HepG2 (cell line): Measurements from ENCODE around the gene GEMIN4. TPM values are rescaled to one million over a fixed set of nuclear protein-coding genes. Genes with fewer than 3 reads are reported as not detected.

ENCODE experiments used
- ATAC-seq: fragments of 200-7000 bp; cut with Tn5 transposase; 3 replicates; pipeline ENCODE4 v1.9.1; 2020; ENCODE audit warnings: mild to moderate bottlenecking, moderate library complexity
- BruUV-seq: library from RNA; stranded (reverse); fragments of 400-500 nt; replicated peaks from 2 replicates; lab custom pipeline; 2021; lab: Mats Ljungman, UMichigan
- CTCF ChIA-PET: fragments of 300-600 bp; formaldehyde crosslinking; extraction: SDS; loops from one replicate; lab custom pipeline; 2021; ENCODE audit warnings: low total read pairs, inconsistent platforms, low intra/inter-chr PET ratio; lab: Yijun Ruan, JAX
- POLR2A ChIA-PET: fragments of 350-600 bp; sonication (Branson Sonifier 250); formaldehyde crosslinking; loops from one replicate; lab custom pipeline; 2020; ENCODE audit warnings: antibody characterized with exemption, inconsistent platforms; lab: Yijun Ruan, JAX
- DNase-seq: peaks from one replicate; pipeline ENCODE4 v3.0.0-alpha.2; 2015; ENCODE audit warnings: low spot score
- FAIRE-seq: peaks from 3 replicates; lab custom pipeline; 2011; peaks lifted over from hg19 to GRCh38; lab: Jason Lieb, UNC
- H2AFZ ChIP-seq: one replicate; pipeline ENCODE4 v1.6.1; 2011; ENCODE audit warnings: low read length, inconsistent platforms
- H3K27ac ChIP-seq: fragments of 300-600 bp; 3 replicates; pipeline ENCODE4 v1.8.0; 2011; ENCODE audit warnings: mixed run types, mild to moderate bottlenecking, mixed read lengths, low read length, inconsistent platforms; ENCODE audit not compliant: insufficient read depth; ENCODE audit errors: extremely low read length
- H3K27me3 ChIP-seq, 2 experiments: fragments of 200-600 bp in 1 of 2; 2 replicates in 1 of 2; 3 replicates in 1 of 2; pipeline versions ENCODE4 v1.6.0 to v1.8.0; 2011; ENCODE audit warnings: low read length in 2 of 2, mild to moderate bottlenecking in 2 of 2, moderate library complexity in 2 of 2, inconsistent platforms in 1 of 2; ENCODE audit not compliant: insufficient read depth in 2 of 2, control insufficient read depth in 1 of 2
- H3K36me3 ChIP-seq, 2 experiments: fragments of 200-600 bp in 1 of 2; replicated peaks in 1 of 2; 2 replicates in 1 of 2; 3 replicates in 1 of 2; pipeline versions ENCODE4 v1.5.1 to v1.8.0; 2011; ENCODE audit warnings: low read length in 2 of 2, inconsistent platforms in 1 of 2; ENCODE audit not compliant: insufficient read depth in 2 of 2, control insufficient read depth in 1 of 2
- H3K4me1 ChIP-seq: 2 replicates; pipeline ENCODE4 v1.5.1; 2012; ENCODE audit warnings: low read length, inconsistent platforms; ENCODE audit not compliant: insufficient read depth
- H3K4me2 ChIP-seq: 2 replicates; pipeline ENCODE4 v1.6.0; 2011; ENCODE audit warnings: low read depth, low read length, inconsistent platforms
- H3K4me3 ChIP-seq, 3 experiments: fragments of 200-600 bp in 1 of 3; sonication (generic), shearing (Covaris generic) in 1 of 3; replicated peaks in 1 of 3; 2 replicates each; pipeline ENCODE4 v1.5.1; 2011 to 2016; ENCODE audit warnings: low read length in 3 of 3, inconsistent platforms in 2 of 3, low read depth in 2 of 3, mild to moderate bottlenecking in 2 of 3, control low read depth in 1 of 3, mixed read lengths in 1 of 3; ENCODE audit not compliant: insufficient read depth in 1 of 3
- H3K79me2 ChIP-seq: one replicate; pipeline ENCODE4 v1.6.1; 2011; ENCODE audit warnings: low read length, inconsistent platforms; ENCODE audit not compliant: insufficient read depth
- H3K9ac ChIP-seq: 2 replicates; pipeline ENCODE4 v1.6.0; 2011; ENCODE audit warnings: mild to moderate bottlenecking, low read depth, low read length, inconsistent platforms; ENCODE audit not compliant: insufficient read depth
- H3K9me3 ChIP-seq: 2 replicates; pipeline ENCODE4 v1.5.1; 2012; ENCODE audit warnings: mild to moderate bottlenecking, low read length
- H4K20me1 ChIP-seq: 2 replicates; pipeline ENCODE4 v1.6.0; 2011; ENCODE audit warnings: inconsistent platforms, mild to moderate bottlenecking, low read length, moderate library complexity; ENCODE audit not compliant: insufficient read depth
- AGO2 ChIP-seq: fragments of 200-400 bp; formaldehyde crosslinking; optimal IDR thresholded peaks from 2 replicates; pipeline ENCODE3; 2017; ENCODE audit warnings: mild to moderate bottlenecking, low read depth, low read length, moderate library complexity
- ELK4 ChIP-seq: sonication (generic); formaldehyde crosslinking; IDR thresholded peaks from 2 replicates; pipeline ENCODE4 v1.9.0; 2021; ENCODE audit warnings: missing genetic modification reagents, borderline replicate concordance
- HNF1B ChIP-seq: sonication (generic); formaldehyde crosslinking; IDR thresholded peaks from 2 replicates; pipeline ENCODE4 v1.5.1; 2020; ENCODE audit warnings: mild to moderate bottlenecking, moderate library complexity, missing genetic modification reagents
- HOXA7 ChIP-seq: sonication (generic); formaldehyde crosslinking; IDR thresholded peaks from 2 replicates; pipeline ENCODE4 v1.8.1; 2022; ENCODE audit warnings: mild to moderate bottlenecking, missing genetic modification reagents, moderate library complexity
- PBX3 ChIP-seq: sonication (generic); formaldehyde crosslinking; IDR thresholded peaks from 2 replicates; pipeline ENCODE4 v1.8.1; 2023; ENCODE audit warnings: missing genetic modification reagents, inconsistent platforms, borderline replicate concordance
- SAP130 ChIP-seq: IDR thresholded peaks from 2 replicates; pipeline ENCODE4 v1.6.1; 2016; ENCODE audit warnings: low read depth
- SMAD9 ChIP-seq: sonication (generic); formaldehyde crosslinking; IDR thresholded peaks from 2 replicates; pipeline ENCODE4 v1.5.1; 2020; ENCODE audit warnings: mild to moderate bottlenecking, missing genetic modification reagents
- TBX2 ChIP-seq: sonication (generic); formaldehyde crosslinking; IDR thresholded peaks from 2 replicates; pipeline ENCODE4 v1.5.0; 2020; ENCODE audit warnings: missing genetic modification reagents, mild to moderate bottlenecking, borderline replicate concordance
- YEATS4 ChIP-seq: sonication (generic); formaldehyde crosslinking; IDR thresholded peaks from 2 replicates; pipeline ENCODE4 v1.4.0; 2020; ENCODE audit warnings: missing genetic modification reagents, borderline replicate concordance
- ZBTB33 ChIP-seq: sonication (generic); formaldehyde crosslinking; IDR thresholded peaks from 2 replicates; pipeline ENCODE4 v1.4.0; 2020; ENCODE audit warnings: missing genetic modification reagents
- ZNF256 ChIP-seq: sonication (generic); formaldehyde crosslinking; conservative IDR thresholded peaks from 2 replicates; pipeline ENCODE4 v1.4.0; 2020; ENCODE audit warnings: missing genetic modification reagents
- ZNF317 ChIP-seq: sonication (generic); formaldehyde crosslinking; IDR thresholded peaks from 2 replicates; pipeline ENCODE4 v1.5.0; 2020; ENCODE audit warnings: mild to moderate bottlenecking, missing genetic modification reagents
- ZNF512 ChIP-seq: sonication (generic); formaldehyde crosslinking; IDR thresholded peaks from 2 replicates; pipeline ENCODE4 v1.4.0; 2020; ENCODE audit warnings: mild to moderate bottlenecking, missing genetic modification reagents
- ZNF556 ChIP-seq: sonication (generic); formaldehyde crosslinking; IDR thresholded peaks from 2 replicates; pipeline ENCODE4 v1.4.0; 2020; ENCODE audit warnings: mild to moderate bottlenecking, missing genetic modification reagents, borderline replicate concordance
- WGBS: methylation state at CpG from one replicate; pipeline ENCODE4 v1.1.6; 2017; ENCODE audit warnings: low lambda C conversion rate; 5-methylcytosine and 5-hydroxymethylcytosine counted together
- in situ Hi-C: cut with HindIII; loops from 2 replicates; pipeline ENCODE4 v1.10.0; 2017; ENCODE audit warnings: low pct_unique_long_range_greater_than_20kb; ENCODE audit not compliant: extremely low pct_ligation_motif_present
- intact Hi-C: fragments of 100-400 bp; cut with micrococcal nuclease; formaldehyde crosslinking; loops from one replicate; pipeline ENCODE4 v1.10.0; 2022; ENCODE audit not compliant: unreplicated experiment
- polyA plus RNA-seq, 8 experiments: library from polyadenylated mRNA; depleted of rRNA in 3 of 8; stranded (reverse) in 7 of 8; unstranded in 1 of 8; fragments of >200 nt; fragmentation: Illumina TruSeq in 4 of 8; extraction: Trizol in 4 of 8; gene quantifications; 2 replicates each; pipeline versions ENCODE4 v1.2.1 to v1.2.3, GENCODE V29; 2011 to 2016; ENCODE audit warnings: low read depth in 4 of 8, missing spikeins in 1 of 8, mixed read lengths in 1 of 8; ENCODE audit not compliant: insufficient read depth in 1 of 8
- total RNA-seq, 5 experiments: library from RNA; depleted of rRNA; stranded (reverse); fragments of >200 nt; fragmentation: Illumina TruSeq; extraction: Trizol; gene quantifications; 2 replicates each; pipeline ENCODE4 v1.2.3, GENCODE V29; 2016; ENCODE audit warnings: low read depth in 1 of 5

GEMIN4 gene
- total and polyA plus RNA-seq, 2 of the 13 experiments (the other 11 are each of a cell fraction or from before 2014, with no cell fraction given), result 10.8 to 22.7 TPM

- TF ChIP-seq PBX3 (CRISPR knock-in tag) (no peak), ELK4 (CRISPR knock-in tag) (no peak), ZNF256 (no peak), ZNF317 (CRISPR knock-in tag) (no peak), TBX2 (CRISPR knock-in tag) (no peak), YEATS4 (CRISPR knock-in tag) (no peak), SMAD9 (no peak)
These were observed 1.4 kb upstream of the GEMIN4 start (continued) for GRCh38 chr17:753418-753817.

- ChIA-PET POLR2A (interaction anchor here (0.8 to 1.2 kb wide), 4 partner anchors 20 to 228 kb away, joined by 3 read pairs; partner anchors contain the start of genes GLOD4 and MRM3), CTCF (interaction anchor here (1.4 kb wide), 1 partner anchor 38 kb away, joined by 4 read pairs; the partner anchor contains the start of gene VPS53)
- Histone ChIP-seq H3K79me2 (peaks cover 26% of the 10 kb centered on the region), H3K4me2 (peak overlapping the region; percentile 84), H3K4me3 (peak overlapping the region; percentile 61 to 78 (median 63); a peak in 5 of 6 replicates), H3K9ac (peak overlapping the region; percentile 90), H3K27me3 (no peaks in the 10 kb centered on the region), H3K4me1 (peaks cover 26% of the 10 kb centered on the region), H3K36me3 (peaks cover under 1 to 7% of the 10 kb centered on the region in 2 experiments; a peak in 4 of 5 replicates), H4K20me1 (no peaks in the 10 kb centered on the region), H3K9me3 (no peaks in the 10 kb centered on the region), H2AFZ (no peak overlapping the region), H3K27ac (peak overlapping the region; percentile 62)
- TSS peak; percentile 71 for BruUV-seq
- 70% methylated on average over 30 of the region's 43 CpGs for WGBS
- intact Hi-C loops, result no loop called here
- FAIRE-seq (no peak), ATAC-seq (no peak), DNase-seq (no peak)
- in situ Hi-C loops, result no loop called here
- TF ChIP-seq ZNF512 (CRISPR knock-in tag), result 0 out of 2 replicates have a peak, but pooled peaks have one; percentile 53
- no peak for TF ChIP-seq SAP130 (CRISPR knock-in tag)
- peak; percentile 29; the same call in 1 of the 2 replicates for TF ChIP-seq ZBTB33 (CRISPR knock-in tag)
- TF ChIP-seq HNF1B (CRISPR knock-in tag), result no peak
- peak; percentile 39 for TF ChIP-seq AGO2
- TF ChIP-seq ZNF556 (CRISPR knock-in tag), result no peak
- no peak for TF ChIP-seq HOXA7 (CRISPR knock-in tag)
These were observed 656 bp upstream of the GEMIN4 start for GRCh38 chr17:752620-753219.
